Neural cell (in vitro differentiated cells): ENCODE results near the gene PTPN13. TPM values are rescaled to one million over a fixed set of nuclear protein-coding genes. Genes with fewer than 3 reads are reported as not detected.

ENCODE experiments used
- H2AFZ ChIP-seq: fragments of 200-600, 300-800 bp; sonication (generic), shearing (Covaris generic); 2 replicates; pipeline ENCODE4 v1.6.0; 2014; ENCODE audit warnings: low read depth, mild to moderate bottlenecking, antibody characterized with exemption, low read length, moderate library complexity
- H3F3A ChIP-seq: fragments of 200-600 bp; shearing (Covaris generic); 2 replicates; pipeline ENCODE4 v1.6.1; 2016; ENCODE audit warnings: mild to moderate bottlenecking, moderate library complexity, mixed read lengths, antibody characterized with exemption, low read length; ENCODE audit not compliant: insufficient read depth, poor library complexity, severe bottlenecking
- H3K27ac ChIP-seq: fragments of 200-600, 300-800 bp; sonication (generic), shearing (Covaris generic); 2 replicates; pipeline ENCODE4 v1.5.1; 2014; ENCODE audit warnings: mild to moderate bottlenecking, low read length, moderate library complexity
- H3K27me3 ChIP-seq: fragments of 300-800, 200-600 bp; sonication (generic), shearing (Covaris generic); 2 replicates; pipeline ENCODE4 v1.6.0; 2014; ENCODE audit warnings: mild to moderate bottlenecking, low read depth, low read length, moderate library complexity; ENCODE audit not compliant: insufficient read depth
- H3K36me3 ChIP-seq: fragments of 300-800, 200-600 bp; sonication (generic), shearing (Covaris generic); 2 replicates; pipeline ENCODE4 v1.5.1; 2014; ENCODE audit warnings: mild to moderate bottlenecking, antibody characterized with exemption, low read length, moderate library complexity; ENCODE audit not compliant: insufficient read depth
- H3K4me2 ChIP-seq: fragments of 300-800, 200-600 bp; sonication (generic), shearing (Covaris generic); 2 replicates; pipeline ENCODE4 v1.6.0; 2014; ENCODE audit warnings: mild to moderate bottlenecking, low read length
- H3K4me3 ChIP-seq: fragments of 300-800, 200-600 bp; sonication (generic), shearing (Covaris generic); 2 replicates; pipeline ENCODE4 v1.5.1; 2014; ENCODE audit warnings: mild to moderate bottlenecking, low read length, moderate library complexity
- H3K79me2 ChIP-seq: fragments of 200-600 bp; shearing (Covaris generic); replicated peaks from 2 replicates; pipeline ENCODE4 v1.6.0; 2014; ENCODE audit warnings: mild to moderate bottlenecking, low read length, moderate library complexity; ENCODE audit not compliant: insufficient read depth
- H3K9ac ChIP-seq: fragments of 300-800, 200-600 bp; sonication (generic), shearing (Covaris generic); 2 replicates; pipeline ENCODE4 v1.6.1; 2016; ENCODE audit warnings: mild to moderate bottlenecking, low read length, mixed read lengths
- H3K9me2 ChIP-seq: fragments of 200-600 bp; shearing (Covaris generic); 2 replicates; pipeline ENCODE4 v1.6.1; 2016; ENCODE audit warnings: mild to moderate bottlenecking, low read length, mixed read lengths; ENCODE audit not compliant: insufficient read depth
- H3K9me3 ChIP-seq: fragments of 200-600, 300-800 bp; sonication (generic), shearing (Covaris generic); 2 replicates; pipeline ENCODE4 v1.6.1; 2016; ENCODE audit warnings: mild to moderate bottlenecking, mixed run types, low read length, moderate library complexity, mixed read lengths
- H4K20me1 ChIP-seq: fragments of 200-600 bp; shearing (Covaris generic); 2 replicates; pipeline ENCODE4 v1.6.1; 2016; ENCODE audit warnings: mild to moderate bottlenecking, mixed run types; ENCODE audit not compliant: insufficient read depth
- EP300 ChIP-seq: fragments of 450-650 bp; conservative IDR thresholded peaks from 2 replicates; pipeline ENCODE4 v1.6.1; 2014; ENCODE audit warnings: antibody characterized with exemption, mild to moderate bottlenecking, moderate library complexity; ENCODE audit not compliant: poor library complexity, severe bottlenecking
- EZH2 ChIP-seq: fragments of 200-600, 300-800 bp; shearing (Covaris generic), sonication (generic); IDR thresholded peaks from 2 replicates; pipeline ENCODE4 v1.6.1; 2014; ENCODE audit warnings: antibody characterized with exemption, low read length, borderline replicate concordance, mild to moderate bottlenecking; ENCODE audit not compliant: insufficient read depth, poor library complexity, severe bottlenecking
- MXI1 ChIP-seq: fragments of 450-650 bp; conservative IDR thresholded peaks from 2 replicates; pipeline ENCODE4 v1.6.1; 2014; ENCODE audit warnings: antibody characterized with exemption, mild to moderate bottlenecking; ENCODE audit not compliant: poor library complexity, severe bottlenecking
- POLR2AphosphoS5 ChIP-seq: IDR thresholded peaks from 2 replicates; pipeline ENCODE4 v1.6.1; 2012
- RAD21 ChIP-seq: fragments of 450-650 bp; conservative IDR thresholded peaks from 2 replicates; pipeline ENCODE4 v1.6.1; 2014; ENCODE audit warnings: antibody characterized with exemption, mild to moderate bottlenecking, moderate library complexity
- SMC3 ChIP-seq: fragments of 450-650 bp; conservative IDR thresholded peaks from 2 replicates; pipeline ENCODE4 v1.6.1; 2014; ENCODE audit warnings: antibody characterized with exemption, mild to moderate bottlenecking, moderate library complexity; ENCODE audit not compliant: poor library complexity
- TAF1 ChIP-seq: IDR thresholded peaks from 2 replicates; pipeline ENCODE4 v1.6.1; 2012; ENCODE audit warnings: low read depth
- polyA plus RNA-seq: library from polyadenylated mRNA; depleted of rRNA; stranded (reverse); fragments of >200 nt; gene quantifications from 2 replicates; pipeline ENCODE4 v1.2.3, GENCODE V29; 2014
- TF ChIP-seq, protein P1 (sequence below): IDR thresholded peaks from 2 replicates; pipeline ENCODE4 v1.6.1; 2012; ENCODE audit warnings: borderline replicate concordance
- TF ChIP-seq, protein P2 (sequence below): fragments of 450-650 bp; IDR thresholded peaks from 2 replicates; pipeline ENCODE4 v1.5.1; 2014; ENCODE audit warnings: antibody characterized with exemption, mild to moderate bottlenecking, moderate library complexity; ENCODE audit not compliant: poor library complexity, severe bottlenecking

The PTPN13 gene
- polyA plus RNA-seq, 1 donor from 2014 or later, result 4.7 TPM

DNA sequence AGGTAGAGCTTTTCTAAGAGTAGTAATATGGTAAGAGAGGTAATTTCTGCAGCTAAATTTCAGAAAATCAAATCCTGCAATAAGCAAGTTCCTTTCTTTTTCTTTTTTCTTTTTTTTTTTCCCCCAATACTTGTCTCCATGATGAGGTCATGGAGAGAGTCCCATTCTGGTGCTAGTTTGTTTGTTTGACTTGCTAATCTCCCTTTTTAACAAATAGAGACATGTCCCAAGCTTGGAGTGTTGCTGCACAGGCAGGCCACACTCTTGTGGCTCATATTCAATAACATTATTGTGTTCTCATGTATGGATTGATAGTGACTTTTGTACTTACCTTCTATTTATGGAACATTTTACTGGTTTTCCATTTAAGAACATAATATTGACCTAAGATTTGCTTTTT, 25.5 kb downstream of the PTPN13 start:
- no peaks in the 10 kb centered on the region for H3K27me3 ChIP-seq
- H4K20me1 ChIP-seq, result no peaks in the 10 kb centered on the region
- peaks cover 3% of the 10 kb centered on the region for H3K79me2 ChIP-seq
- H3K9me3 ChIP-seq, result no peaks in the 10 kb centered on the region
- TF ChIP-seq EP300 (no peak), SMC3 (no peak), RAD21 (no peak), EZH2 (no peak), MXI1 (no peak), TAF1 (no peak)
- TF ChIP-seq, protein P1, sequence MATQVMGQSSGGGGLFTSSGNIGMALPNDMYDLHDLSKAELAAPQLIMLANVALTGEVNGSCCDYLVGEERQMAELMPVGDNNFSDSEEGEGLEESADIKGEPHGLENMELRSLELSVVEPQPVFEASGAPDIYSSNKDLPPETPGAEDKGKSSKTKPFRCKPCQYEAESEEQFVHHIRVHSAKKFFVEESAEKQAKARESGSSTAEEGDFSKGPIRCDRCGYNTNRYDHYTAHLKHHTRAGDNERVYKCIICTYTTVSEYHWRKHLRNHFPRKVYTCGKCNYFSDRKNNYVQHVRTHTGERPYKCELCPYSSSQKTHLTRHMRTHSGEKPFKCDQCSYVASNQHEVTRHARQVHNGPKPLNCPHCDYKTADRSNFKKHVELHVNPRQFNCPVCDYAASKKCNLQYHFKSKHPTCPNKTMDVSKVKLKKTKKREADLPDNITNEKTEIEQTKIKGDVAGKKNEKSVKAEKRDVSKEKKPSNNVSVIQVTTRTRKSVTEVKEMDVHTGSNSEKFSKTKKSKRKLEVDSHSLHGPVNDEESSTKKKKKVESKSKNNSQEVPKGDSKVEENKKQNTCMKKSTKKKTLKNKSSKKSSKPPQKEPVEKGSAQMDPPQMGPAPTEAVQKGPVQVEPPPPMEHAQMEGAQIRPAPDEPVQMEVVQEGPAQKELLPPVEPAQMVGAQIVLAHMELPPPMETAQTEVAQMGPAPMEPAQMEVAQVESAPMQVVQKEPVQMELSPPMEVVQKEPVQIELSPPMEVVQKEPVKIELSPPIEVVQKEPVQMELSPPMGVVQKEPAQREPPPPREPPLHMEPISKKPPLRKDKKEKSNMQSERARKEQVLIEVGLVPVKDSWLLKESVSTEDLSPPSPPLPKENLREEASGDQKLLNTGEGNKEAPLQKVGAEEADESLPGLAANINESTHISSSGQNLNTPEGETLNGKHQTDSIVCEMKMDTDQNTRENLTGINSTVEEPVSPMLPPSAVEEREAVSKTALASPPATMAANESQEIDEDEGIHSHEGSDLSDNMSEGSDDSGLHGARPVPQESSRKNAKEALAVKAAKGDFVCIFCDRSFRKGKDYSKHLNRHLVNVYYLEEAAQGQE, result no peak
- TF ChIP-seq, protein P2, sequence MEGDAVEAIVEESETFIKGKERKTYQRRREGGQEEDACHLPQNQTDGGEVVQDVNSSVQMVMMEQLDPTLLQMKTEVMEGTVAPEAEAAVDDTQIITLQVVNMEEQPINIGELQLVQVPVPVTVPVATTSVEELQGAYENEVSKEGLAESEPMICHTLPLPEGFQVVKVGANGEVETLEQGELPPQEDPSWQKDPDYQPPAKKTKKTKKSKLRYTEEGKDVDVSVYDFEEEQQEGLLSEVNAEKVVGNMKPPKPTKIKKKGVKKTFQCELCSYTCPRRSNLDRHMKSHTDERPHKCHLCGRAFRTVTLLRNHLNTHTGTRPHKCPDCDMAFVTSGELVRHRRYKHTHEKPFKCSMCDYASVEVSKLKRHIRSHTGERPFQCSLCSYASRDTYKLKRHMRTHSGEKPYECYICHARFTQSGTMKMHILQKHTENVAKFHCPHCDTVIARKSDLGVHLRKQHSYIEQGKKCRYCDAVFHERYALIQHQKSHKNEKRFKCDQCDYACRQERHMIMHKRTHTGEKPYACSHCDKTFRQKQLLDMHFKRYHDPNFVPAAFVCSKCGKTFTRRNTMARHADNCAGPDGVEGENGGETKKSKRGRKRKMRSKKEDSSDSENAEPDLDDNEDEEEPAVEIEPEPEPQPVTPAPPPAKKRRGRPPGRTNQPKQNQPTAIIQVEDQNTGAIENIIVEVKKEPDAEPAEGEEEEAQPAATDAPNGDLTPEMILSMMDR, result no peak
- no peak overlapping the region for H2AFZ ChIP-seq
- no peak overlapping the region for H3K4me2 ChIP-seq
- no peaks in the 10 kb centered on the region for H3K36me3 ChIP-seq
- no peaks in the 10 kb centered on the region for H3K9me2 ChIP-seq
- no peak overlapping the region for H3K9ac ChIP-seq
- H3K4me3 ChIP-seq, result no peak overlapping the region
- no peak overlapping the region for H3K27ac ChIP-seq
- H3F3A ChIP-seq, result no peaks in the 10 kb centered on the region

DNA sequence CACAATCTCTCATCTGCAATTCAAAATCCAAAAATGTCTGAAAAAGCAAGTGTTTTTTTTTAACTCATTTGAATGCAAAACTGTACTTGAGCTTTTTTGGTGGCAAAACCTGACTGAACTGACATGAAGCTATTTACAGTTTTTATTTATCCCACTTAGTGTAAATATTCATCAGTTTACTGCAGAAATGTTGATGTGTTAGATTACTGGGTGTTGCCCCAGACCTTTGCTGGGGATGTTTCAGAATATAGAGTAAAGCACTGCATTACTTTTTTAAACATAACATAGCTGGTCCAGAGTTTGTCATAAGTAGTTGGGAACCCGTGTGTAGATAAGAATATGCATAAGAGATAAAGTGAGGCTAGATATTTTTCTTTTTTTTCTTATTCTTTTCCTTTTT, 27.3 kb downstream of the PTPN13 start:
- no peak overlapping the region for H3K4me3 ChIP-seq
- H4K20me1 ChIP-seq, result no peaks in the 10 kb centered on the region
- H3K79me2 ChIP-seq, result no peaks in the 10 kb centered on the region

More for the DNA sequence above, 27.3 kb downstream of the PTPN13 start:
- Histone ChIP-seq H3K9ac (no peak overlapping the region), H3K27ac (no peak overlapping the region), H3K36me3 (no peaks in the 10 kb centered on the region), H3K27me3 (no peaks in the 10 kb centered on the region), H3F3A (no peaks in the 10 kb centered on the region), H3K9me2 (no peaks in the 10 kb centered on the region), H3K9me3 (no peaks in the 10 kb centered on the region), H2AFZ (no peak overlapping the region), H3K4me2 (no peak overlapping the region)
- TF ChIP-seq TAF1 (no peak), EP300 (no peak), POLR2AphosphoS5 (no peak), EZH2 (no peak), MXI1 (no peak), RAD21 (no peak), SMC3 (no peak)
- TF ChIP-seq, protein P1, result no peak
- TF ChIP-seq, protein P2, result no peak
